DMS79 (cell line): Measurements from ENCODE around the gene TRAK1.

Source experiments
- DNase-seq: peaks from one replicate; lab custom pipeline; 2025; lab: John Stamatoyannopoulos, UW

The TRAK1 gene

DNA sequence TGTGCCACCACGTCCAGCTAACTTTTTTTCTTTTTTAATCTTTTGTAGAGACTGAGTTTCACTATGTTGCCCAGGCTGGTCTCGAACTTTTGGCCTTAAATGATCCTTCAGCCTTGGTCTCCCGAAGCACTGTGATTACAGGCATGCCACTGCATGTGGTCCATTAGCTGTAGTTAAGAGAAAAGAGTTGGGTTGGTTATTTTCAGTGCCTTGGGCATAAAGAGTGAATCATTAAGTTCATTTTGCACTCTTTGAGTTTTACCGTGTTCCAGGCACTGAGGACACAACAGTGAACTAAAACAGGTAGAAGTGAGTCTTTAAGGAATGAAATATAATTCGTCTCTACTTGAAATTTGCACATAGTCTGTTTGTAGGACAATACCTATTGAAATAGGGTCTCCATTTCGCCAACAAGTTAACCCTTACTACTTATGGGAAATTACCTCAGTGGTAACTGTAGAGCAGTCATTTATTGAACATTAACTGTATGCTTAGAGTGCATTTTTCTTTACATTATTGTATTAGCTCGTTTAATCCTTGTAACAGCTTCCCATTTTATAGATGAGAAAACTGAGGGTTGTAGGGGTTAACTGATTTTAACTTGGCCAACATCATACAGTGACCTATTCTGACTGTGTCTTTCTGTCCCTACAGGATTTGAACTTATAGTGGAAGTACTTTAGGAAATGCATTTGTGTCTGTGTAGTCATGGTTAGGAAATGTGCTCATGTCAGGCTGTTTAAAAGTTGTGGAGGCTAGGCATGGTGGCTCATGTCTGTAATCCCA lies 22.7 kb upstream of the TRAK1 start:
- DNase-seq = no peak

DNA sequence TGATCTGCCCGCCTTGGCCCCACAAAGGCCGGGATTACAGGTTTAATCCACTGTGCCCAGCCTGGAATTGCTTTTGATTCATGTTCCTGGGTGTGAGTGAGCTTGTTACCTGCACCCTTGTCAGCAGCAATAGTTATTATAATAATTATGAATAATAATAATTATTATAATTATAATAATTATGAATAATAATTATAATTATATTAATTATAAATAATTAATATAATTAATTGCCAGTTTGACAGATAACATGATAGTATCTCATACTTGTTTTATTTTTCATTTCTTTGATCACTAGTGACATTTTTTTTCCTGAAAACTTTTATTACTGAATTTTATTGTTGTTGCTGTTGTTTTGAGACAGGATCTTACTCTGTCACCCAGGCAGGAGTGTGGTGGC lies 21.1 kb upstream of the TRAK1 start:
- no peak for DNase-seq

DNA sequence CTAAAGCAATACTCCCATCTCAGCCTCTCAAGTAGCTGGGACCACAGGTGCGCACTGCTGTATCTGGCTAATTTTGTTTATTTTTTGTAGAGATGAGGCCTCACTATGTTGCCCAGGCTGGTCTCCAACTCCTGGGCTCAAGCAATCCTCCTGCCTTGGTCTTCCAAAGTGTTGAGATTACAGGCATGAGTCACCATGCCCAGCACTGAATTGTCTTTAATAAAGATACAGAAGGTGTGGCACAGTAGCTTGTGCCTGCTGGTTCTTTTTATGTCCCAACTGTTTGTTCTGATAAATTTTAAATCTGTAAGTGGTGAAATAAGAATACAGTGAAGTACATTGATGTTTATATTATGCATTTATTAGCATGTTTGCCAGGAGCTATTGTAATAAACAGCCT lies 20.6 kb upstream of the TRAK1 start:
- no peak for DNase-seq

DNA sequence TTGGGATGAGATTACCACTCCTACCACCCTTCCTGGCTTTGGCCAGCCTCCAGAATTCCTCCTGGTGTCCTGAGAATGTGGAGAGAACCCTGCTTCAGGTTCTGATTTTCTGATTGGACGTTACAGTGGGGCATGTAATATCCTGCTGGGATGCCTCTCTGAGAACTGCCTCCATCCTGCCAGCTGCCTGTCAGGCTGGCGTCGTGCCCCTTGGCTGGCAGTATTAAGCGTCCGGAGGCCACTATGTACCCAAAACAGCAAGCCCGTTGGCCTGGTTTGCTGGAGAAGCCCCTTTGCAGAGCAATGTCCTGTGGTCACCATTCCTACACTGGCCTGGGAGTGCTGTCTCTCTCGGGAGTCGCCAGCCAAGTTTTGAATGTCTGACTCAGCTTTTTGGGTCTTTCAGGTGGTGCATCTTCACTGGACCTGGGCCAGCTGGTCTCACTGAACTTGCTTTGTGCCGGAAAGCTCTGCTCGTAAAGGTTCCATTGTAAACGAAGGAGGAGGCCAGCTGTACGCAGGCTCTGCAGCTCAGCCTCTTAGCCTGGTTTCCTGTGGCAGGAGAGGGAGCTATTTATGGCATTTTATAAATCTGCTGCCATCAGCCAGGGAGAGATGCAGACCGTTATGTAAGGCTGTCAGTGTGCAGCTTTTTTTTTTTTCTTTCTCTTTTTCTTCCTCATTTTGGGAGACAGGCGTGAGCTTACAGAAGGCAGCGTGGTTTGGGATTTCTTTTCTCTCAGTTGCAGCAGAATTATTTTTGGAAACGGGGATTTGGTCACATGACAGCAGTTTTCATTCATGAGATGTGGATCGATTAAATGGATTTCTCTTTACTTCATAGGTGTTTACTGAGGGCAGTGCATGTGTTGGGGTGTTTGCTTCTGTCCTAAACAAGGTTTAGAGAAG lies 19.0 kb upstream of the TRAK1 start:
- peak; percentile 24 for DNase-seq

DNA sequence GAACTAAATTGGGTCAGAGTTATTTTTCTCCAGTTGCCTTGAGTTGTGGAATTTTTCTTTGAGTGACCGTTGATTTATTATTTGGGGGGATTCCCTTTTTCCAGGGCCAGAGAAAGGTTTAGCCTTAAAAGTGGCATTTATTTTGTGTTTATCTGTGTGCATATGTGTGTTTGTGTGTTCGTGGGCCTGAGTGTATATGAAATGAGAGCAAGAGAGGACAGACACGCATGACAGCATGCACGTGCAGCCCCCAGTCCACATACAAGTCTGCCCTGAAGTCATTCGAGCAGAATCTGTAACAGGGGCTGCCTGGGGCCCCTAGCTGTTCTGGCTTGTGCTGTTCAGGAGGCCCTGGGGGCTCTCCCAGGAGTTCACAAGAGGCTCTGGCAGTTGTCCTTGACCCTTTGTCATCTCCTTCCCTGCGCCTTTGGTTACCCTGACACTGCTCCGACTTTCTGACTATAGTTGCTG lies 18.3 kb upstream of the TRAK1 start:
- DNase-seq = no peak

DNA sequence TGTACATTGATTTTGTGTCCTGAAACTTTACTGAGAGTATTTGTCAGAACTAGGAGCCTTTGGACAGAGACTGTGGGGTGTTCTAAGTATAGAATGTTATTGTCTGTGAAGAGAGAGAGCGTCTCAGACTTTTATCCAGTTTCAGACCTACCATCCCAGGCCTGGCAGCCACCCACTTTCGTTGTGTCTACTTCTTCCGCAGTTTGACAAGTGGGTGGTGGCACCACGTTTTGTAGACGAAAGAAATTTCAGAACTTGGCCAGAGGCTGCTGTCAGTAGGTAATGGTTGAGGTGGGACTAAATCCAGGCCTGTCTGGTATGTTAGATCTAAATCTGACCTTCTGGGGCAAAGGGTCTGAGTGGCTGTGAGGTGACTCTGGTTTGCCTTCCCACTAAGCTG lies 13.4 kb upstream of the TRAK1 start:
- DNase-seq = no peak

DNA sequence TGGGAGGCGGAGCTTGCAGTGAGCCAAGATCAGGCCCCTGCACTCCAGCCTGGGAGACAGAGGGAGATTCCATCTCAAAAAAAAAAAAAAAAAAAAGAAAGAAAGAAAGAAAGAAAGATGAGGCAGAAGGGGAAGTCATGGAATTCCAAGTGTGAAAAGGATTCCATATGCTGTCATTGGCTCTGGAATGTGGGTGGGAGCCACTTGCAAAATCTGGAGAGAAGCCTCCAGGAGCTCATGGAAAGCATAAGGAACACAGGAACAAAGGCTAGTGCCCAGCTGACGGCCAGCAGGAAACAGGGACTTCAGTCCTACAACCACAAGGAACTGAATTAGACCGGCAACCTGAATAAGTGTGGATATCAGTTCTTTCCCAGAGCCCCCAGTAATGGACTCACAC lies 12.5 kb upstream of the TRAK1 start:
- DNase-seq = no peak

DNA sequence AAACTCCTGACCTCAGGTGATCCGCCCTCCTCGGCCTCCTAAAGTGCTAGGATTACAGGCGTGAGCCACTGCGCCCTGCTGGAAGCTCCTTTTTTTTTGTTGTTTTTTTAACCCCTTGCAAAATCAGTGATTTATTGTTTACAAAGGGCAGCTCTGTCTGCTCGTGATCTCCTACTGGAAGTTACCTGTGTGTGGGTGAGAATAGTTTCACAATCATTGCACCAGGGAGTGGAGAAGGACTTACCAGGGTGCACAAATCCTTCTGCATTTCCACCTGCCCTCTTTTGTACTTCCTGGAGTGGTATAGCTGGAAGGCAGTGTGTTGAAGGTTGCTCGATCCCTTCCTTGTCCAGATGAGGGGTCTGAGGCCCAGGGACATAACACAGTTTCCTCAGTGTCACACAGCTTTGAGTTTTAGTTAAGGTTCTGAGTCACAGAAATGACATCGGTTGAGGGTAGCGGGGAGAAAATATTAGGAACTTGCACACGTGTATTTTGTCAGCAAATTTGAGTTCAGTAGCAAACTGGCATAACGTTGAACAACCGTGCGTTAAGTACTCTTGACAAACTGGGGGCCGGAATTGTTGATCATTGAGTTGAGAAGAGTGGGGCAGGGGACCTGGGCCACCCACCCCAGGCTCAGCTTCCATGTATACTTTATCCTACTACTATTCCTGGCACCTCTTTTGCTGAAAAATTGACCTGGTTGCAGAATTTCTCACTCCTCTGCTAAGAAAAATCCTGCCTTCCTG lies 11.3 kb upstream of the TRAK1 start:
- DNase-seq = no peak

DNA sequence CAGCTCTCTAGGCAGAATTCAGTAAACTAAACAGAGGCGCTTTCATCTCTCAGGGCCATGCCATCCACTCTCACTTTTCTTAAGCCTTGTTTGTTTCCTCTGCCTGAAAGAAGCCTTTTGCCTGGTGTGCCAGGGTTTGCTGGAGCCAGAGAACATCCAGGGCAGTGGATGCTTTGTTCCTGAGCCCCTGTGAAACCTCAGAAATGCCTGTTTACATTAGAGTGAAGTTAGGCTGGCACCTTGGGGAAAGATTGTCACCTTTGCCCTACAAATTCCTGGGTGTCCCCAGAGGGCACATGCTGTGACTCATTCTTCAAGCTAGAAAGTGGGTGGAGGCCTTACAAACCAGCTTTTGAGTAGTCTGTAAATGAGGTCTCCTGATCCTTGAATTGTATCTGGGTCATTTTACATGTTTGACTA lies 10.7 kb upstream of the TRAK1 start:
- DNase-seq = no peak

DNA sequence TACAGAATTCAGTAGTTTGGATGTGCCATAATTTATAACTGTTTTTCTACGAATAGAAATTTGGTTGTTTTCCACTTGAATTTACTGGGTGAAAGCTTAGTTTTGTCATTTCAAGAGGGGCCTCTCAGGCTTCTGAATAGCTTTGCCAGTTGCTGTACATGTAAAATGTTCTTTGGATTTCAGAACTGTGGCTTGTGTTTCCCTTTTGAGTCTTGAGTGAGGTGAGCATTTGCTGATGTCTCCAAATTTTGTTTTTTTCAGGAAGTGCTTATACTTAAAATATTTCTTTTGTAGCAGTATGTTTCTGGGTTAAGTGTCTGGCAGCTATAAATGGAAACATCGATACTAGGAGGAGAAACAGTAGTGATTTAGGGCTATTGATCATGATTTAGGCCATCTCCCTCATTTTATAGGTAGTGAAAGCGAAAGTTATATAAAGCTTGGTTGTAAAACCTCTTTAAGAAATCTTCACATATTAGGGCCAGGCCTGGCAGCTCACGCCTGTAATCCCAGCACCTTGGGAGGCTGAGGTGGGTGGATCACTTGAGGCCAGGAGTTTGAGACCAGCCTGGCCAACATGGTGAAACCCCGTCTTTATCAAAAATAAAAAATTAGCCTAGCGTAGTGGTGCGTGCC lies 9.2 kb upstream of the TRAK1 start:
- no peak for DNase-seq

DNA sequence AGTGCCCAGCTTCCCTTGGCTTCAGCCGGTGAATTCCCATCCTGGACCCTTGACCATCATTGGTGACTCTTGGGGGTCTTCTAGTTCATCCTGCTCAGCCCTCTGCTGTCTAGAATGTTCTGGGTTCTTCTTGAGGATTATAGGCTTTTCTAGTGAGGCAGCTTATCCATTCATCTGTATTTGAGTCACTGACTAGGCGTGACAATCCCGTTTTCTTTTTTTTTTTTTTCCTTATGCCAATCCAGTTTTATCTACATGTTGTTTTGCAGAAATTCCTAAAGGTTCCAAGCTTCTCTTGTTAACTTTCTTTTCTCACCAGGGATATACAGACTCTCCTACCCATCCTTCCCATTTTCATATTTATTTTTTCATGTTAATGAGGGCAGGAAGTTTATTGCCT lies 6.6 kb upstream of the TRAK1 start:
- DNase-seq = no peak

DNA sequence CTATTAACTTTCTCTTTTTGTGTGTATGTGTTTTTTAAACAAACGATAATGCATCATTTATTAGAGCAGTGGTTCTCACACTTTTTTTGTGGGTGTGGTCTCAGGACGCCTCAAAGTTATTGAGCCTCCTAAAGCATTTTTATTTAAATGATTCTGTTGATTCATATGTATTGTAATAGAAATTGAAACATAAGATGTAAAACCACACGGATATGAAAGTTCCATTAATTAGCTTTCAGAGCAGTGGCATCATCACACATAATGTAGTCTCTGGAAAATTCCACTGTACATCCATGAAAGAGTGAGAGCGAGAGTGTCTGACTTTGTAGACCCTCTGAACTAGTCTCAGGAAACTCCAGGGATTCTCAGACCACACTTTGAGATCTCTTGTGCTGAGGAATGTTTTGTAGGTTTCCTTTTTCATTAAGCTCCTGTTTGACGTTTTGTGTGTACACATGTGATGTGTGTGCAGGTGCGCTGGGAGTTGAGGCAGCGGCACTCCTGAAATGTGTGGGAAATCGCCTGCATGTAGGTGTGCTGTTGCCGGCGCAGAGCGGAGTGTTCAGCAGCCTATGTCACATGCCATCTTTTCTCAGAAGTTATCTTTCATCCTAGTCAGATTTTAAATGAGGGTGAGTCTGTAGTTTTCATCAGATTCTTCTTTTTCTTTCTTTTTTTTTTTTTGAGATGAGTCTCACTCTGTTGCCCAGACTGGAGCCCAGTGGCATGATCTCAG lies 5.3 kb upstream of the TRAK1 start:
- no peak for DNase-seq

DNA sequence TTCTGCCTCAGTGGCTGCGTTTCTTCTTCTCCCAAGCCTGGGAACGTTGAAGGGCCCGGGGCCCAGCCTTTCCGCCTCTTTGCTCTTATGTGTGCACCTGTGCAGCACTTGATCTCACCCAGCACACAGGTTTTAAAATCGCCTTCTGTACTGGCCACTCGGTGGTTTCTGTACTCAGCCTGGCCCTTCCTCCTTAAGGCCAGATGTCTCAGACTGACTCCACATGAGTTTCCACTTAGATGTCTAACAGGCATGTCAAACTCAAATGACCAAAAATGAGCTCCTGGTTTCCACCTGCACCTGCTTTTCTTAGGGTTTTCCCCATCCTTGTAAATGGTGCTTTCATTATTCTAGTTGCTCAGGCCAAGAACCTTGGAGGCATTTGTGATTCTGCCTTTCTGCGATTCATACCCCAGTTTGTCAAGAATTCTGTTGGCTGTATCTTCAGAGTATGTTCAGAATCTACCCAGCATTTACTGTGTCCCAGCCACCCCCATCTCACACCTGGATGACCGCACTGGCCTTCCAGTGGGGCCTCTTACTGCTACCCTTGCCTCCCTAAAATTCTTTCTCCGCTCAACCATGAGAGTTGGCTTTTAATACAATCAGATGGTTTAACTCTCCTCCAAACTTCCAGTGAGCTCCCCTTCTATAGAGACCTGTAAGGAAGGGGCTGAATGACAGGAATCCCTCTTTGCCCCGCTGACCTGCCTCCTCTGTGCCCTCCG lies 2.2 kb upstream of the TRAK1 start:
- DNase-seq = peak; percentile 42

DNA sequence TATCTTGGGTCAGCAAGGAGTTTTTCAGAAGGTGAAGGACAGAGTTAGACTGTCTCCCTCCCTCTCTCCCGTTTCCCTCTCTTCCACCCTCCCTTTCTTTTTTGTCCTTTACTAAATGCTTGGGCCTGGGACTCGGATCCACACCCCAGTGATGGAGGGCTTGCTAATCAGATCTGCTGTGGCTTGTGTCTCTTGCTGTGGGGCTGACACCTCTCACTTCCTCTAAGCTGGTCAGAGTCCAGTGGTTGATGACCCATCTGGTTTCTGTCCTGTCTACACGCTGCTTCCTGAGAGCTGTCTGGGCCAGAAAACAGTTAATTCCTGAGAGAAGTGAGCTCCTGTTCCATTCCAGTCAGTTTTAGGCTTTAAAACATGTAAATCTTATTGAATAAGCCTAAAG lies 849 bp downstream of the TRAK1 start:
- DNase-seq = no peak

DNA sequence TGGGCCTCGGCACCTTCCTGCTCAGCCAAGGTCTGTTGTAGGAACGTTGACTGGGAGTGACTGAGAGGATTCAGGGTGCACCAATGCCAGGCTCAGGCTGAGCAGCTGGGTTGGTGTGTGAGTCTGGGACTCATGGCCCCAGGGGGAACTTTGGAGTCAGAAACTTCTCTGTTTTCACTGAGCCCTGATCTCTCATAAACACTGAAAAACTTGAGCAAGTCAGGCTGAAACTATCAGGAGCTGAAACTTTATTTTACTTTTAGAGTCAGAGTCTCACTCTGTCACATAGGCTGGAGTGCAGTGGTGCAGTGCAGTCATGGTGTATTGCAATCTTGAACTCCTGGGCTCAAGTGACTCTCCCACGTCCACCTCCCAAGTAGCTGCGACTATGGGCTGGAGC lies 3.0 kb downstream of the TRAK1 start:
- no peak for DNase-seq

DNA sequence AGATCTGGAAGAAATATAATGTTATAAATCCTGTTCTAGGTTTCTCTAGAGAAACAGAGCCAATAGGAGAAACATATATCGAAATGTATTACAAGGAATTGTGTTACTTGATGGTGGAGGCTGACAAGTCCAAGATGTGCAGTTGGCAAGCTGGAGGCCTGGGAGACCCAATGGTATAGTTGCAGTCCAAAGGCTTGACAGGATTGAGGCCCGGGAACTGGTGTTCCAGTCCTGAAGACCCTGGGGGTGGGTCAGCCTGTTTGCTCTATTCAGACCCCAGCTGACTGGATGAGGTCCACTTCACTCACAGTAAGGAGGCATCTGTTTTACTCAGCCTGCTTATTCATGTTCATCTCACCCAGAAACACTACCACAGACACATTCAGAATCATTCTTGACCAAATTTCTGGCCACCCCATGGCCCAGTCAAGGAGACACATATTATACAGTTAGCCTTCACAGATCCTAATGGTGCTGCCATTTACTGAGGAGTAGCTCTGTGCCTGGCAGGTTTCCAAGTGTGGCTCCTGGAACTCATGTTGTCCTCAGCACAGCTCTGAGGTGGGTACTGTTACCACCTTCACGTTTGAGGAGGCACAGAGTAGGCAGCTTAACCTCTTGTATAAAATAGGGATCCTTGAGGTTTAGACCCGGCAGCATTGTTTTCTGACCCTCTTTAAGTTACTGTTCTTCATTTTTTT lies 3.7 kb downstream of the TRAK1 start:
- no peak for DNase-seq

DNA sequence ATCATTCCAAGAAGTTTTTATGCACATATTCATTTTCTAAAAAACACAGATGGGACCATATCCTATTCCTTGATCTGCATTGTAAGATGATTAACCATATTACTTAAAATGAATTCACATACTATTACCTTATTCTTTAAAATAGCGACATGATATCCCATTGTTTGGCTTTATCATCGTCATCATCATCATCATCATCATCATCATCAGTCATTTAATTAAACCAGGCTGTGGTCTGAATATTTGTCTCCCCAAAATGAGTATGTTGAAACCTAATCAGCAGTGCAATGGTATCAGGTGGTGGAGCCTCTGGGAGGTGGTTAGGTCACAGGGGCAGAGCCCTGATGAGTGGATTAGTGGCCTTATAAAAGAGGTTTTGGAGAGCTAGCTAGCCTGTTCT lies 4.4 kb downstream of the TRAK1 start:
- no peak for DNase-seq

DNA sequence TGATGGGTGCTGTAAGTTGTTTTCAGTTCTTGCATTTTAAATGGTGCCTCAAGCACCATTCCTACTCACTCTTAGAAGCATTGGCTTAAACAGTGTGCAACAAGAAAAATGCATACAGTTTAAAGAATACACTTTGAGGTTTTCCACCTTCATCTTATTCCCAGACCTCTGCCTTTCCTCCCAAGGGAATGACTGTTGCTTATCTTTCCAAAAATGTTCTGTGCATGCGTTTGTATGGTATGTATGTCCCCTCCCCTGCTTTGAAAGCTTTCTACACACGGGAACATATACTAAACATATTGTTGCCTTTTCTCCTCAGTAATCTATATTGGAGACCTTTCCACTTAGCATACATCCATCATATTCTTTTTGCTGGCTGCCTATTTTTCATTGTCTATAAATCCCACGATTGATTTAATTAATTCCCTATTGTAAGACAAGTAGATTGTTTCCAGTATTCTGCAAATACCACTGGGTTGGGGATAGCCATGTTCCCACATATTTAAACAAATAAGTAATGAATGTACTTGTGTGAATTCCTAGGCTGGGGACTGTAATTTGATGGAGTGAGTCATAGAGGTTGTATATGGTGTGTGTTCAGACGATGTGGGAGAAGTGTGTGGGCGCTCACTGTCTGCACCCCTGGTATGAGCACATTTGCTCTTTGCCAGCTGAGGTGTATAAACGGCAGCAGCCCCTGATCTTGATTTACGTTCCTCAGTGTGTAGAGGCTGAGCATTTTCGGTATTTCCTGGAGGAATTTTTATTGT lies 5.8 kb downstream of the TRAK1 start:
- DNase-seq = no peak

DNA sequence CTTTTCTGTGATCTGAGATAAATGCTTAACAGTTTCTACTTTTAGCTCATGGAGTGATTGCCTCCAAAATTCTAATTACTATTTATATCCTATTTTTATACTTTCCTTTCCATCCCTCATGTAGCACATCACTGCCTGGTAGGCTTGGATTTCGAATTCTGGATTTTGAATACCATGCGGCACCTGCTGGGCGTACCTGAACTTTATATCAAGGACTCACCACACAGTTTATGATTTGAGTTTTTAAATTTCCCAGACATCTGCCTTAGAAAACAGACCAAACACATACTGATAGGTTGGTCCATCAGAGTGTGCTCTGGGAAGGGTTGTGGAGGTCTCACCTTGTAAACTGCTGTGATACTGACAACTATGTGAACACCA lies 6.4 kb downstream of the TRAK1 start:
- DNase-seq = no peak
